Measurements from ENCODE around the gene TRAP1.

The TRAP1 gene

GRCh38 chr16:3717235-3718018, at the start of gene TRAP1:
TRAP1 (minus strand) TSS chr16:3717524; CDS start chr16:3717508, 16 bp downstream.
- TF ChIP-seq Cebpa-rat (IDR thresholded peaks at IDR 0.05): no peak
- peaks cover 25% of the 10 kb centered on the region for H3K36me3 ChIP-seq
- peak within 1 kb of the TSS; percentile 95 for H3K27ac ChIP-seq
- H3K4me2 ChIP-seq: peak within 1 kb of the TSS; percentile 85
- H3K9ac ChIP-seq: peak within 1 kb of the TSS; percentile 96
- H3K9me3 ChIP-seq: no peaks in the 10 kb centered on the region
- H4K20me1 ChIP-seq: peaks cover 35% of the 10 kb centered on the region
- H3K4me3 ChIP-seq: peak within 1 kb of the TSS; percentile 98
- H3K4me1 ChIP-seq: peaks cover 23% of the 10 kb centered on the region
- no peaks in the 10 kb centered on the region for H3K27me3 ChIP-seq

DNA sequence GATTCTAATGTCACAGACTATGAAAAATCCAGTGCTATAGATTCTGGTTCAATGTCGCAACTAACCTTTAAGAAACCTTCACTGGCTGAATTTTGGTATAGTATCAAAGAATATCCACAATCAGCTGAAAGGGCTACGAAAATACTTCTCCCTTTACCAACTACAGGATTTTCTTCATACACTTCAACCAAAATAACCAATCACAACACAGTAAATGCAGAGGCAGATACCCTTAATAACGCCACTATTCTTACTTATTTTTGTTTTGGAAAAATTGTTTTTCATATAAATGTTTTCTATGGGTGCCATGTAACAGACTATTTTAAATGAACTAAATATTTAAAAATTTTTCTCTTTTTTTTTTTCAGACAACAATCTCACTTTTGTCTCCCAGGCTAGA, 48.9 kb upstream of the TRAP1 start:
- Histone ChIP-seq H3K27me3 (no peaks in the 10 kb centered on the region), H3K36me3 (peaks cover 100% of the 10 kb centered on the region), H3K4me1 (no peaks in the 10 kb centered on the region), H3K27ac (no peak overlapping the region), H3K4me2 (no peak overlapping the region), H4K20me1 (peaks cover 81% of the 10 kb centered on the region), H3K4me3 (no peak overlapping the region), H3K9ac (no peak overlapping the region), H3K9me3 (no peaks in the 10 kb centered on the region)
- TF ChIP-seq Cebpa-rat (IDR thresholded peaks at IDR 0.05): no peak

- no peak overlapping the region for H3K4me3 ChIP-seq
- H3K36me3 ChIP-seq: peaks cover 100% of the 10 kb centered on the region
- no peak overlapping the region for H3K27ac ChIP-seq
- H3K4me1 ChIP-seq: no peaks in the 10 kb centered on the region
- H4K20me1 ChIP-seq: peaks cover 88% of the 10 kb centered on the region
- H3K9ac ChIP-seq: no peak overlapping the region
- no peaks in the 10 kb centered on the region for H3K27me3 ChIP-seq
- no peak overlapping the region for H3K4me2 ChIP-seq
- TF ChIP-seq Cebpa-rat (IDR thresholded peaks at IDR 0.05): no peak
- no peaks in the 10 kb centered on the region for H3K9me3 ChIP-seq
These were observed 47.1 kb upstream of the TRAP1 start for GRCh38 chr16:3764409-3764808.

DNA sequence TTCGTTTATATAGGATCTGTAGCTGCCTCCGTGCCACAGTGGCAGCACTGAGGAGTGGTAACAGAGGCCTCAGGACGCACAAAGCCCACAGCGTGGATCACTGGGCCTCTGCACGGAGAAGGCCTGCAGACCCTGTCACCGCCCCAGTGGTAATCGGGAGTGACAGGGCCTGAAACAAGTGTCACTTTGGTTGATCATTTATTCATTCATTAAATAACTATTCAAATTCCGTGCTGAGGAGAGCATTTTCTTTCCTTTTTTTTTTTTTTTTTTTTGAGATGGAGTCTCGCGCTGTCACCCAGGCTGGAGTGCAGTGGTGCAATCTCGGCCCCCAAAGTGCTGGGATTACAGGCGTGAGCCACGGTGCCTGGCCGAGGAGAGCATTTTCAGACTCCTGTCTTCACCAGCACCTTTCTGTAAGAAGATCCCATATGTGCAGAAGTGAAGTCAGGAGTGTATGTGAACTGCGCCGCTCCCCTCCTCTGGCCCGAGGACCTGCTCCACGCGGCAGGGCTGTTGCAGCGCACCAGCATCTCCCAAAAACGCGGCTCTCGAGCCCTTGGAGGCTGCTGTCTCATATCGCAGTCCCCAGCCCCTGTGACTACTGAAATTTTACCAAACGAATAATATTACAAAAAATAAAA, 44.9 kb upstream of the TRAP1 start:
- Histone ChIP-seq H3K9ac (no peak overlapping the region), H3K9me3 (no peaks in the 10 kb centered on the region), H3K4me3 (no peak overlapping the region), H3K4me2 (no peak overlapping the region), H3K4me1 (no peaks in the 10 kb centered on the region), H3K27ac (no peak overlapping the region), H3K36me3 (peaks cover 99% of the 10 kb centered on the region), H3K27me3 (no peaks in the 10 kb centered on the region), H4K20me1 (peaks cover 100% of the 10 kb centered on the region)
- TF ChIP-seq Cebpa-rat (IDR thresholded peaks at IDR 0.05): no peak

- H3K36me3 ChIP-seq: peaks cover 99% of the 10 kb centered on the region
- H3K27ac ChIP-seq: no peak overlapping the region
- H3K9me3 ChIP-seq: no peaks in the 10 kb centered on the region
- peaks cover 96% of the 10 kb centered on the region for H4K20me1 ChIP-seq
- no peaks in the 10 kb centered on the region for H3K27me3 ChIP-seq
- H3K4me1 ChIP-seq: no peaks in the 10 kb centered on the region
- TF ChIP-seq Cebpa-rat (IDR thresholded peaks at IDR 0.05): no peak
- H3K9ac ChIP-seq: no peak overlapping the region
- no peak overlapping the region for H3K4me2 ChIP-seq
- H3K4me3 ChIP-seq: no peak overlapping the region
These were observed 44.2 kb upstream of the TRAP1 start for GRCh38 chr16:3761375-3762106.

- Histone ChIP-seq H3K36me3 (peaks cover 99% of the 10 kb centered on the region), H4K20me1 (peaks cover 88% of the 10 kb centered on the region), H3K27ac (no peak overlapping the region), H3K4me3 (no peak overlapping the region), H3K4me2 (no peak overlapping the region), H3K27me3 (no peaks in the 10 kb centered on the region), H3K4me1 (no peaks in the 10 kb centered on the region), H3K9ac (no peak overlapping the region), H3K9me3 (no peaks in the 10 kb centered on the region)
- TF ChIP-seq Cebpa-rat (IDR thresholded peaks at IDR 0.05): no peak
These were observed 43.2 kb upstream of the TRAP1 start for GRCh38 chr16:3760518-3760917.

DNA sequence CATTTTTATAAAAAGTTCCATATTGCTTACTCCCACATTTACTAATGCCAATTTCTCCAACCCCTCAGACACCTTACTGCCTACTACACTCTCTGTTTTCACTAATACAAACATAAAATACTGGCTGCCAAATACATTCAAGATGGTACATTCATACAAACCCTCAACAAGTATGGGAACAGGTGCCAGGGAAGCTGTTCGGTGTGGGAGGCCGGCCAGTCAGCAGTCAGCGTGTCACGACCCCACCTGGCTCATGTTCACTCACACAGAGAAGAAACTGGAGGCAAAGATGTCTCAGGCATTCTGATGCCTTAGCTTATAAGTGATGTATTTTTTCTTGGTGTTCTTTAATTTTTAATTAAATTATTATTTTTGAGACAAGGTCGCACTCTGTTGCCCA, 42.4 kb upstream of the TRAP1 start:
- H3K27ac ChIP-seq: no peak overlapping the region
- H4K20me1 ChIP-seq: peaks cover 88% of the 10 kb centered on the region
- no peaks in the 10 kb centered on the region for H3K9me3 ChIP-seq
- no peaks in the 10 kb centered on the region for H3K27me3 ChIP-seq
- no peak overlapping the region for H3K4me2 ChIP-seq
- H3K36me3 ChIP-seq: peaks cover 99% of the 10 kb centered on the region
- no peak overlapping the region for H3K4me3 ChIP-seq
- no peaks in the 10 kb centered on the region for H3K4me1 ChIP-seq
- TF ChIP-seq Cebpa-rat (IDR thresholded peaks at IDR 0.05): no peak
- no peak overlapping the region for H3K9ac ChIP-seq

DNA sequence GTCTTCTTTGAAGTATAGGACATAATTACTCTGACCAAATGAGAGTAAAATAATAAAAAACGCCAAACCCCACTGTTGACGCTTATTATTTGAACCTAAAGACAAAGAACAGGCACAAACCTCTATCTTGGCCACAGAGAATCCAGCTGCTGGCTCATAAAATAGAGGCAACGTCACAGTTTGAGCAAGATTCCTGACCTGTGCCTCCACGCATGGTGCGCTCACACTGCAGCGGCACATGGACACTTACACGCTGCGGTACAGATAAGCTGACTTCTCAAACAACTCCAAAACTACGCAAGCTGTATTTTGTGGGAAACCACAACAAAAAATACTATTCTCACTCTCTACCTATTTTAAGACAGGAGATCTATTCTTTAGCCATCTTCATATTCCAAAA, 38.8 kb upstream of the TRAP1 start:
- H4K20me1 ChIP-seq: peaks cover 85% of the 10 kb centered on the region
- peaks cover 96% of the 10 kb centered on the region for H3K36me3 ChIP-seq
- no peak overlapping the region for H3K9ac ChIP-seq
- no peaks in the 10 kb centered on the region for H3K4me1 ChIP-seq
- no peak for TF ChIP-seq Cebpa-rat (IDR thresholded peaks at IDR 0.05)
- H3K27me3 ChIP-seq: no peaks in the 10 kb centered on the region
- H3K27ac ChIP-seq: no peak overlapping the region
- no peak overlapping the region for H3K4me3 ChIP-seq
- no peaks in the 10 kb centered on the region for H3K9me3 ChIP-seq
- no peak overlapping the region for H3K4me2 ChIP-seq

GRCh38 chr16:3755249-3755648, 37.9 kb upstream of the TRAP1 start:
- H3K36me3 ChIP-seq: peaks cover 96% of the 10 kb centered on the region

DNA sequence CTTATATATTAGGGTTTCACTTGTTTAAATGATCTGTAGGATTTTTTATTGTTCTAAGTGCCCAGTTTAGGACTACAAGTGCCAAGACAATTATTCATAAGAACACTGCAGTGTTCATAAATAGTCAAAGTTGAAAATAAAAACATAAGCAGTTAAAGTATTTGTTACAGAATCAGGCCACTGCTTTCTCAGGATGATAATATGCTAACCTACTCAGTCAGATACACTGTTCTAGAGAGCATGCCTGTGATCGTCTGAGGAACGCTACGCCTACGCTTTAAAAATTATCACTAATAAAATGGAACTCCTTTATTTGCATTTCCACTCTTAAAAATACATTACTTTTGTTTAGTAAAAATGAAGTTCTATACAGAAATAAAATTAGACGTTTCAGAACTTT, 37.4 kb upstream of the TRAP1 start:
- no peak overlapping the region for H3K27ac ChIP-seq
- H3K9me3 ChIP-seq: no peaks in the 10 kb centered on the region
- no peak overlapping the region for H3K4me3 ChIP-seq
- no peaks in the 10 kb centered on the region for H3K4me1 ChIP-seq
- no peak for TF ChIP-seq Cebpa-rat (IDR thresholded peaks at IDR 0.05)
- peaks cover 96% of the 10 kb centered on the region for H3K36me3 ChIP-seq
- H3K27me3 ChIP-seq: no peaks in the 10 kb centered on the region
- no peak overlapping the region for H3K4me2 ChIP-seq
- peaks cover 79% of the 10 kb centered on the region for H4K20me1 ChIP-seq
- no peak overlapping the region for H3K9ac ChIP-seq

More at GRCh38 chr16:3755249-3755648, 37.9 kb upstream of the TRAP1 start:
- H3K9ac ChIP-seq: no peak overlapping the region
- no peaks in the 10 kb centered on the region for H3K4me1 ChIP-seq
- H3K9me3 ChIP-seq: no peaks in the 10 kb centered on the region
- peaks cover 83% of the 10 kb centered on the region for H4K20me1 ChIP-seq
- no peak overlapping the region for H3K4me2 ChIP-seq
- no peak for TF ChIP-seq Cebpa-rat (IDR thresholded peaks at IDR 0.05)
- no peaks in the 10 kb centered on the region for H3K27me3 ChIP-seq
- H3K4me3 ChIP-seq: no peak overlapping the region
- H3K27ac ChIP-seq: no peak overlapping the region

All from BLaER1 (cell line).